IPS-NIHi7 (cell line): ENCODE data around the gene ABCA4.
"Not testable (repeated sequence)": the region's sequence is repeated elsewhere in the genome, so short reads cannot be mapped to it uniquely, and the experiment has no call there.

Experiments used
- DNase-seq: peaks from one replicate; pipeline ENCODE4 v3.0.0; 2012; ENCODE audit warnings: mixed read lengths; ENCODE audit errors: extremely low spot score

Gene ABCA4

DNA sequence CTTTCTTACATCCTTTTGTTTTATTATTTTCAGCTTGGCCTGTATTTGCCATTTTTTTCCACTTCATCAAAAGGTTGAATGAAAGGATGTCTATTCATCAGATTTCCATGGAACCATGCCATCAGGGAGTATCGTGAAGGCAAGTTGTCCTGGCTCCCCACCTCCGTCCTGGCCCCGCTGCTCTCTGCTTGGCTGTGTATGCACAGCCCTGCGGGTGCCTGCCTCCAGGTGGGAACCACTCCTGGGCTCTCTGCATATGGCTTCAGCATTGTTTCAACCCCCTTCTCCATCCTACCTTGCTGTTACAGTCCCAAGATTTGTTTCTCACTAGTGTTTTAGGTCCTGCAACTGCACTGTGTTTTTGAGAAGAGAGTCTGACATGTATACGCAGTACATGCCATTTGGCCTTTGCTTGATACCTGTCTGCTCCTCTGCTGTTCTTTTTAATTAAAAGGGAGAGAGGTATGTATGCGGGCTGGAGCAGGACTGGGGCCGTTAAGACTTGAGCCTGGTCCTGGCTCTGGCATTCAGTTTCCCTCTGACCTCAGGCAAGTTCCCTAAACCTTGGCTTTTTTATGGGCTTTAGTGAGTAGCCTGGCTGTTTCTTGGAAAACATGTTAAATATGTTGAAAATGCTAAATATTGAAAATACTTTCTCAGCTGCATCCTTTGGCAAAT lies 141.8 kb downstream of the ABCA4 start:
- DNase-seq: no peak

DNA sequence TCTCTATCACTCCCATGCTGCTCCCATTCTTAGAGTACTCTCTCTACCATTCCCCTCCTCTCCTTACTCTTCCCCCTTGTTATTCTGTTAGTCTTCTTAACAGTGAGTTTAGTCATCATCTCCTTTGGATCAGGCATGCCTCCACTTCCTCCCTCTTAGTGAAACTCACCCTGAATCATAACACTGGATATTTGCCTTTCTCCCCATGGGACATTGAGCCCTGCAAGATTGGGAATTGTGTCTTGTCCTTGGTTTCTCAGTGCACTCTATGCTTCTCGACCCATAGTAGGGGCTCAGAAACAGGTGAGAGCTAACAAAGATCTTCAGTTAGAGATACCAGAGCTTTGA lies 143.4 kb downstream of the ABCA4 start:
- no peak for DNase-seq

- DNase-seq: no peak
These were observed 144.0 kb downstream of the ABCA4 start for GRCh38 chr1:93976711-93977597.

- no peak for DNase-seq
These were observed 144.7 kb downstream of the ABCA4 start for GRCh38 chr1:93976291-93976690.

GRCh38 chr1:93972341-93972740 lies 148.6 kb downstream of the ABCA4 start:
- DNase-seq: no peak

- no peak for DNase-seq
These were observed 151.1 kb downstream of the ABCA4 start for GRCh38 chr1:93969887-93970286.

GRCh38 chr1:93969371-93969770 lies 151.6 kb downstream of the ABCA4 start:
- no peak for DNase-seq

GRCh38 chr1:93967306-93967705 lies 153.6 kb downstream of the ABCA4 start:
- no peak for DNase-seq

DNA sequence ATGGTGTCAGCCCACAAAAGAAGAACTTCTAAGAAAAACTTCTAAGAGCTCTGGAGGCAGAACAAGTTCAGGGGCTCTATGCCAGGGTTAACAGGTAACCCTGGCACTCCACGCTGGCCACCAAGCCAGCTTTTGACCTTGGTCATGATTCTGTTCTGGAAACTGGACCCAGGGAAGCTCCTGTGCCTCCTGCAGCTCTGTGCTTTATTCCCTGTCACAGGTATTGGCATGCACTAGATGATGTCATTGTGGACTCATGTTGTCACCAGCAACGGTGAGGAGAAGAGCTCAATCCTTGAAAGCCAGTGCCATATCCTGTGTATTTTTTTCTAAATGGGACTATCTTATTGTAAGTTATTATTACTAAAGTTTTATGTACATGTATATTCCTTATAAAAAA lies 155.1 kb downstream of the ABCA4 start:
- DNase-seq: no peak

DNA sequence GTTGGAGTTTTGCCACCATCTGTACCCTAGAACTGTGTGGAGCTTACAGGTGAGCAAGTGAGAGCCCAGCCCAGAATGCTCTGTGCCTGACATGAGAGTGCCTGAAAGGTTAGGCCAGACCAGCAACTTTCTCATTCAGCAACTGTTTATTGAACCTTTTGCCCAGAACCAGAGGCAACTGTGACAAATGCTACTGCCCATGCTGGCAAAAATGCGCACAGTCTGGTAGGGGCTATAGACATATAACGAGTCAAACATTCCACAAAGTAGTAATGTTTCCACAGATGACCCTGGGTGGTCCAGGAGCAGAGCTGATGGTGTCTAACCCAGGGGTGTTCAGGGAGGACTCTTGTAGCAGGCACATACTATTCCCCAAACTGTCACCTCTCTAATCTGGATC lies 155.7 kb downstream of the ABCA4 start:
- no peak for DNase-seq

DNA sequence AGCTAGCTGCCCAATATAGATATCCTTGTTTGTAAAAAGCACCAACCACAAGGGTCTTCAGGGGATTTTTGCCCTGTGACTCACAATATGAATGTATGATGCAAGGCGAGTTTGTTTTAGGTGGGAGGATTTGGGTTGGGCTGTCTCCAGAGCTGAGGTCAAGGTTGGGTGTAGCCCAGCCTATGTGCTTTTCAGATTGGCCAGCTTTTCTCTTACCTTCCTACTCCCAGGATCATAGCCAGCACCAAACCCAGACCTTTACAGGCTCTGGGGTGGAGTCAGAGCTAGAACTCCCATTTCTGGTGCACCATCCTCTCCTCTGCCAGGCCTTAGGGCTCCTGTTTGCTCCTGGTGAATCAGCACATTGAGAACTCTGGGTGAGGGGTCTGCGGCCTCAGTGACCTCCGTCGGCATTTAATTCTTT lies 156.2 kb downstream of the ABCA4 start:
- DNase-seq: no peak

DNA sequence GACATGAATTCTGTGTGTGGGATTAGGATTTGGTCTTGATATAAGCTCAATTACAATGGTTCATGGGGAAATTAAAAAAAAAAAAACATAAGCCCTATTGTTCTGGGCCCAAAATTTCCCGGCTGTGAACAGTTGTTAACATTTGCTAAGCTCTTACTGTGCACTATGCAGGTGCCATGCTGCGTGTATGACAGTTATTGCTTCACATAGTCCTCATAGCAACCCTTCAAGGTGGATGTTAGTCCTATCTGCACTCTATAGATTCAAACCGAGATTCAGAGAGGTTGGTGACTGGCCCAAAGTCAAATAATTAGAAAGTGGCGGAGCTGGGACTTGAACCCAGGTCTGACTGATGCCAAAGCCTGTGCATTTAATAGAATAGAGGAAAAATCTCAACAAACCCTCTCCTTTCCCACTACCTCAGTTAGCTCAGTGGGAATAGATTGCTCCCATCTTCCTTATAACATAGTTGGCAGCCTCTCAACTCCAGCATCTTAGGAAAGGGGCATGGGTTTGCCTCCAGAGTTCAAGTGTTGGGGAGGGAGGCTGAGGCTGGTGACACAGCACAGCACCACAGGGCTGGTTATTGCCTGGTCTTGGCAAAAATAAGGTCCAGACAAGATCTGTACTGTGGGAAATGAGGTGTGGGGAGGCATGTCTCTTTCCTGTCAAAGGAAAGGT lies 156.7 kb downstream of the ABCA4 start:
- no peak for DNase-seq

DNA sequence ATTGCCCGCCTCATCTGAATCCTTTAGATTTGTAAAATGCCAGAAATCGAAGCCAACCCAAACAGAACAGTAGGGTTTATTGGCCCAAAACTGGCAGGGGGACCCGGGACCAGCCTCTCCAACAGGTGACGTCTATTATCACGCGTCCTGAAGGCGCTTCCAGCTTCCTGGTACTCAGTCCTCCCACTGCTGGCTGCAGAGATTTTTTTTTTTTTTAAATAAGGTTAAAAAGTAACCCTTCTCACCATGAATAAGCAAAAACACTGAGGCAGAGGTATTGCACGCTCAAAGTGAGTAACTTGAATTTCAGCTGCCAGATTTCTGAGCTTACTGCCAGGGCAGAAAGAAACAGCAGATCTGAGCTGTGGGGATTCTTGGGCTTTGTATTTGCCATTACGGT lies 157.4 kb downstream of the ABCA4 start:
- no peak for DNase-seq

GRCh38 chr1:93961906-93962305 lies 159.0 kb downstream of the ABCA4 start:
- DNase-seq: no peak

- no peak for DNase-seq
These were observed 159.5 kb downstream of the ABCA4 start for GRCh38 chr1:93961443-93961842.

GRCh38 chr1:93960641-93961147 lies 160.3 kb downstream of the ABCA4 start:
- no peak for DNase-seq

- no peak for DNase-seq
These were observed 161.5 kb downstream of the ABCA4 start for GRCh38 chr1:93959413-93959812.

GRCh38 chr1:93958726-93959100 lies 162.2 kb downstream of the ABCA4 start:
- no peak for DNase-seq

GRCh38 chr1:93958032-93958725 lies 162.8 kb downstream of the ABCA4 start:
- DNase-seq: no peak

DNA sequence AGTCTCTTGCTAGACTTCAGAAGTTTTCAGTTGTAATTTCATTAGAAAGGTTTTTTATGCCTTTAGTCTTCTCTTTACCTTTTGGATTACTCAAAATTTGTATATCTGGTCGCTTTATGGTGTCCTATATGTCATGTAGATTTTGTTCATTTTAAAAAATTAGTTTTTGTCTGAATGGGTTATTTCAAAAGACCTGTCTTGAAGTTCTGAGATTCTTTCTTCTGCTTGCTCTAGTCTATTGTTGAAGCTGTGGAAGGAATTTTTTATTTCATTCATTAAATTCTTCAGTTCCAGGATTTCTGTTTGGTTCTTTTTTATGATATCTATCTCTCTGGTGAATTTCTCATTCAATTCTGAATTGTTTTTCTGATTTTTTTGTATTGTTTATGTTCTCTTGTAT lies 165.2 kb downstream of the ABCA4 start:
- no peak for DNase-seq

- DNase-seq: not testable (repeated sequence)
These were observed 173.8 kb downstream of the ABCA4 start for GRCh38 chr1:93947002-93947686.
